B cell (primary cell): ENCODE results near the gene MAPK10.

ENCODE experiments used
- CTCF ChIP-seq: fragments of 200-600 bp; IDR thresholded peaks from one replicate; pipeline ENCODE4 v1.8.0; 2022; ENCODE audit warnings: antibody characterized with exemption, mild to moderate bottlenecking
- EZH2 ChIP-seq: IDR thresholded peaks from 2 replicates; pipeline ENCODE4 v1.6.1; 2012; ENCODE audit warnings: borderline replicate concordance, low read depth, mild to moderate bottlenecking, moderate library complexity, low read length; ENCODE audit not compliant: insufficient read depth, poor library complexity, severe bottlenecking

- no peak for TF ChIP-seq CTCF
- no peak for TF ChIP-seq EZH2
Measured at GRCh38 chr4:86220121-86220520, 139.7 kb downstream of the MAPK10 start.
